Sigmoid colon (tissue), 4 donors: ENCODE results near the gene ABLIM2.

Source experiments
- POLR2A ChIP-seq, 2 donors: fragments of 450-650 bp; IDR thresholded peaks; one replicate each; pipeline ENCODE4 v1.6.1; 2016; ENCODE audit warnings: antibody characterized with exemption in 2 of 2, mild to moderate bottlenecking in 2 of 2, moderate library complexity in 2 of 2
- POLR2AphosphoS5 ChIP-seq, 4 donors: sonication (generic); formaldehyde crosslinking; IDR thresholded peaks; one replicate each; pipeline ENCODE4 v1.6.1; 2017; ENCODE audit warnings: antibody characterized with exemption in 4 of 4
- TF ChIP-seq, protein P1 (sequence below), 4 experiments: fragments of 450-650 bp in 3 of 4; fragments of 200-600 bp in 1 of 4; IDR thresholded peaks; one replicate each; pipeline ENCODE4 v1.5.1; 2016 to 2019; ENCODE audit warnings: antibody characterized with exemption in 4 of 4, mild to moderate bottlenecking in 3 of 4, moderate library complexity in 2 of 4

DNA sequence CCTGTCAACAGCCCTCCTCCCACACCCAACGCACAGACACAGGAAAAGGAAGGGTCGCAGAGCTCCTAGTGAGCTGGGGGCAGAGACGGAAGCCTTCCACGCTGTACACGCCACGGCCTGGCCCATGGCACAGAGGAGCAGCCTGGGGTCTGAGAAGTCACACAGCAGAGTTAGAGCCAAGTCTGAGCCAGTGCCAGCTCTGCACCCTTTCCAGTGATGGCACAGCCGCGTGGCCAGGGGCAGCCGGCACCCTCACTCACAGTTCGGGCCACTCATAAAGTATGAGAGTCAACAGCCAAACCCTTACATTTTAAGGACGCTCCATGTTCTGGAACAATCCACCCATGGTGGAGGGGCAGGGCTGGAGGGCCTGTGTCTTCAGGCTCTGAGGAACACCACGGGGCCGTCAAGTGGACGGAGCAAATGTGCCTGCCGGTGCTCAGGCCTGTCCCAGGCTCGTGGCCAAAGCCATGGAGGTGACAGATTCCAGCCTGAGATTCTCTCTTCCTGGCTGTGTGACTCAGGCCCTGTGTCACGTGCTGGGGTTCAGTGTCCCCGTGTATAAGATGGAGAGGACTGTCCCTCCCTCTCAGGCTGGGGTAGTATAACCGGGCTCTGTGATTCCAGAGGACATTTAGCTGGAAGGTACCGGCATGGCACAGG is 91.2 kb downstream of the ABLIM2 start:
- TF ChIP-seq, protein P1, sequence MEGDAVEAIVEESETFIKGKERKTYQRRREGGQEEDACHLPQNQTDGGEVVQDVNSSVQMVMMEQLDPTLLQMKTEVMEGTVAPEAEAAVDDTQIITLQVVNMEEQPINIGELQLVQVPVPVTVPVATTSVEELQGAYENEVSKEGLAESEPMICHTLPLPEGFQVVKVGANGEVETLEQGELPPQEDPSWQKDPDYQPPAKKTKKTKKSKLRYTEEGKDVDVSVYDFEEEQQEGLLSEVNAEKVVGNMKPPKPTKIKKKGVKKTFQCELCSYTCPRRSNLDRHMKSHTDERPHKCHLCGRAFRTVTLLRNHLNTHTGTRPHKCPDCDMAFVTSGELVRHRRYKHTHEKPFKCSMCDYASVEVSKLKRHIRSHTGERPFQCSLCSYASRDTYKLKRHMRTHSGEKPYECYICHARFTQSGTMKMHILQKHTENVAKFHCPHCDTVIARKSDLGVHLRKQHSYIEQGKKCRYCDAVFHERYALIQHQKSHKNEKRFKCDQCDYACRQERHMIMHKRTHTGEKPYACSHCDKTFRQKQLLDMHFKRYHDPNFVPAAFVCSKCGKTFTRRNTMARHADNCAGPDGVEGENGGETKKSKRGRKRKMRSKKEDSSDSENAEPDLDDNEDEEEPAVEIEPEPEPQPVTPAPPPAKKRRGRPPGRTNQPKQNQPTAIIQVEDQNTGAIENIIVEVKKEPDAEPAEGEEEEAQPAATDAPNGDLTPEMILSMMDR (IDR thresholded peaks at IDR 0.05): no peak
- TF ChIP-seq POLR2A (IDR thresholded peaks at IDR 0.05) (no peak), POLR2AphosphoS5 (IDR thresholded peaks at IDR 0.05) (no peak)
